Measurements from ENCODE around the gene CCT3. TPM values are rescaled to one million over a fixed set of nuclear protein-coding genes. Genes with fewer than 3 reads are reported as not detected.
"Not testable (repeated sequence)": the region's sequence is repeated elsewhere in the genome, so short reads cannot be mapped to it uniquely, and the experiment has no call there.

The CCT3 gene
- total RNA-seq, 1 donor from 2014 or later: 109 TPM

GRCh38 chr1:156337052-156337887, 822 bp downstream of the CCT3 start:
- peak overlapping the region; percentile 79 to 83 for H3K4me3 ChIP-seq
- no peak for DNase-seq (ENCODE audit: low spot score in 2 of 2)
- intact Hi-C loops (cut with DNase I): loop anchor here (5.0 kb wide), 1 partner anchor 165 kb away; the partner anchor contains the start of gene MEF2D
- peaks cover 23 to 34% of the 10 kb centered on the region in 2 donors for H3K36me3 ChIP-seq
- peaks cover 13% of the 10 kb centered on the region in 2 donors for H3K4me1 ChIP-seq
- peak overlapping the region; percentile 54 to 63 for H3K27ac ChIP-seq
- no peaks in the 10 kb centered on the region for H3K27me3 ChIP-seq
- H3K9me3 ChIP-seq: no peaks in the 10 kb centered on the region
- no peak for TF ChIP-seq CTCF (IDR thresholded peaks at IDR 0.05)

- H3K4me3 ChIP-seq: peak overlapping the region; percentile 79 to 83
- DNase-seq (ENCODE audit: low spot score in 2 of 2): no peak
- H3K27ac ChIP-seq: no peak overlapping the region
- peaks cover 13% of the 10 kb centered on the region in 2 donors for H3K4me1 ChIP-seq
- no peaks in the 10 kb centered on the region for H3K9me3 ChIP-seq
- no peak for TF ChIP-seq CTCF (IDR thresholded peaks at IDR 0.05)
- no peaks in the 10 kb centered on the region for H3K27me3 ChIP-seq
- intact Hi-C loops (cut with DNase I): loop anchor here (5.0 kb wide), 1 partner anchor 166 kb away; the partner anchor contains the start of gene MEF2D
- H3K36me3 ChIP-seq: peaks cover 33 to 44% of the 10 kb centered on the region in 2 donors
These were observed 1.9 kb downstream of the CCT3 start for GRCh38 chr1:156336242-156336641.

- H3K4me1 ChIP-seq; DNase-seq (ENCODE audit: low spot score in 2 of 2); H3K9me3 ChIP-seq; intact Hi-C loops (cut with DNase I); H3K4me3 ChIP-seq; H3K27me3 ChIP-seq; H3K27ac ChIP-seq: not testable (repeated sequence)
- H3K36me3 ChIP-seq: peaks cover 78 to 79% of the 10 kb centered on the region in 2 donors
These were observed 14.9 kb downstream of the CCT3 start for GRCh38 chr1:156323179-156323578.

- Histone ChIP-seq H3K36me3 (peaks cover 96% of the 10 kb centered on the region in 2 donors), H3K9me3 (no peaks in the 10 kb centered on the region), H3K4me3 (no peak overlapping the region), H3K4me1 (no peaks in the 10 kb centered on the region), H3K27me3 (no peaks in the 10 kb centered on the region), H3K27ac (no peak overlapping the region)
- intact Hi-C loops (cut with DNase I): no loop called here
- TF ChIP-seq CTCF (IDR thresholded peaks at IDR 0.05): no peak
- DNase-seq (ENCODE audit: low spot score in 2 of 2): no peak
These were observed 17.5 kb downstream of the CCT3 start for GRCh38 chr1:156320560-156320959.

GRCh38 chr1:156319664-156320063, 18.4 kb downstream of the CCT3 start:
- peaks cover 97 to 98% of the 10 kb centered on the region in 2 donors for H3K36me3 ChIP-seq
- H3K9me3 ChIP-seq: no peaks in the 10 kb centered on the region
- no peaks in the 10 kb centered on the region for H3K27me3 ChIP-seq
- TF ChIP-seq CTCF (IDR thresholded peaks at IDR 0.05): peak; percentile 8 to 53 (median 19)
- intact Hi-C loops (cut with DNase I): no loop called here
- DNase-seq (ENCODE audit: low spot score in 2 of 2): no peak
- no peak overlapping the region for H3K4me3 ChIP-seq
- no peaks in the 10 kb centered on the region for H3K4me1 ChIP-seq
- H3K27ac ChIP-seq: no peak overlapping the region

GRCh38 chr1:156316909-156317308, 21.2 kb downstream of the CCT3 start:
- Histone ChIP-seq H3K4me3 (no peak overlapping the region), H3K4me1 (no peaks in the 10 kb centered on the region), H3K27me3 (no peaks in the 10 kb centered on the region), H3K9me3 (no peaks in the 10 kb centered on the region), H3K27ac (no peak overlapping the region), H3K36me3 (peaks cover 94 to 99% of the 10 kb centered on the region in 2 donors)
- TF ChIP-seq CTCF (IDR thresholded peaks at IDR 0.05): no peak
- intact Hi-C loops (cut with DNase I): no loop called here
- no peak for DNase-seq (ENCODE audit: low spot score in 2 of 2)
